Measurements from ENCODE around the gene U2AF1L4.

The U2AF1L4 gene

DNA sequence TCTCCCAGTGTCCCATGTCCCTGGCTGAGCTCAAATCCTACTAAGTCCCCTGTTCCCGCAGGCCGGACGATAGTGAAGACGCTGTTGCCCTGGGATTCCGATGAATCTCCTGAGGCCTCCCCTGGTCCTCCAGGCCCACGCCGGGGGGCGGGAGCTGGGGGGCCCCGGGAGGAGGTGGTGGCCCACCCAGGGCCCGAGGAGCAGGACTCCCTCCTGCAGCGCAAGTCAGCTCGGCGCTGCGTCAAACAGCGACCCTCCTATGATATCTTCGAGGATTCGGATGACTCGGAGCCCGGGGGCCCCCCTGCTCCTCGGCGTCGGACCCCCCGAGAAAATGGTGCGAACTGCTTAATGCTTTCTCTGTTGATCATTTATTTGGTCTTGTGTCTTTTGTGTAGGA, 21.5 kb downstream of the U2AF1L4 start:
- no peak for DNase-seq

DNA sequence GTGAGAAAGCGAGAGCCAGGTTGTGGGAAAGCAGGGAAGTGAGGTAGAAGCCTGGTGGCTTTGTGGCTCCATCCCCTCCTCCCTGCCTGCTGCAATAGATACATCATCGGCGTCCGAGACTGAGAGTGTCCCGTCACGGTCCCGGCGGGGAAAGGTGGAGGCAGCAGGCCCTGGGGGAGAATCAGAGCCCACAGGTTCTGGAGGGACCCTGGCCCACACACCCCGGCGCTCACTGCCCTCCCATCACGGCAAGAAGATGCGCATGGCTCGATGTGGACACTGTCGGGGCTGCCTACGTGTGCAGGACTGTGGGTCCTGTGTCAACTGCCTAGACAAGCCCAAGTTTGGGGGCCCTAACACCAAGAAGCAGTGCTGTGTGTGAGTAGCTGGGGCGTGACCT, 22.3 kb downstream of the U2AF1L4 start:
- no peak for DNase-seq

DNA sequence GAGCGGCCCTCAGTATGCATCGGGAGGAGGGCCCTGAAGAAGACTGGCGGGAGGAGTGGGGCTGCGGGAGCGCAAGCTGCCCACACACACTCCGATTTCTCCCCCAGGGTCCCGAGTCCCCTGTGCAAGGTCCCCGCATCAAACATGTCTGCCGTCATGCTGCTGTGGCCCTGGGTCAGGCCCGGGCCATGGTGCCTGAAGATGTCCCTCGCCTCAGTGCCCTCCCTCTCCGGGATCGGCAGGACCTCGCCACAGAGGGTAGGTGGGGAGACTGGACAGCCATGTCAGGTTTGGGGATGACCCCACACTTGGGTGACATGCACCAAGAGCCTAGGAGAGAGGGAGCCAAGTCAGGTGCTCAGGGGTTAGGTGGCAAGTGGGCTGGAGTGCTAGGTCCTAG, 22.8 kb downstream of the U2AF1L4 start:
- DNase-seq = no peak

DNA sequence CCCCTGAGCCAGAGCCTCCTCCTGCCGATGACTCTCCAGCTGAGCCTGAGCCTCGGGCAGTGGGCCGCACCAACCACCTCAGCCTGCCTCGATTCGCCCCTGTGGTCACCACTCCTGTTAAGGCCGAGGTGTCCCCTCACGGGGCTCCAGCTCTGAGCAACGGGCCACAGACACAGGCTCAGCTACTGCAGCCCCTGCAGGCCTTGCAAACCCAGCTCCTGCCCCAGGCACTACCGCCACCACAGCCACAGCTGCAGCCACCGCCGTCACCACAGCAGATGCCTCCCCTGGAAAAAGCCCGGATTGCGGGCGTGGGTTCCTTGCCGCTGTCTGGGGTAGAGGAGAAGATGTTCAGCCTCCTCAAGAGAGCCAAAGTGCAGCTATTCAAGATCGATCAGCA, 23.8 kb downstream of the U2AF1L4 start:
- DNase-seq = no peak

DNA sequence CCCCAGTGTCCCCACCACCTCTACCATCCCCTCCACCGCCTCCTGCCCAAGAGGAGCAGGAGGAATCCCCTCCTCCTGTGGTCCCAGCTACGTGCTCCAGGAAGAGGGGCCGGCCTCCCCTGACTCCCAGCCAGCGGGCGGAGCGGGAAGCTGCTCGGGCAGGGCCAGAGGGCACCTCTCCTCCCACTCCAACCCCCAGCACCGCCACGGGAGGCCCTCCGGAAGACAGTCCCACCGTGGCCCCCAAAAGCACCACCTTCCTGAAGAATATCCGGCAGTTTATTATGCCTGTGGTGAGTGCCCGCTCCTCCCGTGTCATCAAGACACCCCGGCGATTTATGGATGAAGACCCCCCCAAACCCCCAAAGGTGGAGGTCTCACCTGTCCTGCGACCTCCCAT, 24.6 kb downstream of the U2AF1L4 start:
- DNase-seq = no peak

DNA sequence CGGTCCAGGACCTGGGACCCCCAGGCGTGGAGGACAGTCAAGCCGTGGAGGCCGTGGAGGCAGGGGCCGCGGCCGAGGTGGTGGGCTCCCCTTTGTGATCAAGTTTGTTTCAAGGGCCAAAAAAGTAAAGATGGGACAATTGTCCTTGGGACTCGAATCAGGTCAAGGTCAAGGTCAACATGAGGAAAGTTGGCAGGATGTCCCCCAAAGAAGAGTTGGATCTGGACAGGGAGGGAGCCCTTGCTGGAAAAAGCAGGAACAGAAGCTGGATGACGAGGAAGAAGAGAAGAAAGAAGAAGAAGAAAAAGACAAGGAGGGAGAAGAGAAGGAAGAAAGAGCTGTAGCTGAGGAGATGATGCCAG, 25.1 kb downstream of the U2AF1L4 start:
- no peak for DNase-seq

DNA sequence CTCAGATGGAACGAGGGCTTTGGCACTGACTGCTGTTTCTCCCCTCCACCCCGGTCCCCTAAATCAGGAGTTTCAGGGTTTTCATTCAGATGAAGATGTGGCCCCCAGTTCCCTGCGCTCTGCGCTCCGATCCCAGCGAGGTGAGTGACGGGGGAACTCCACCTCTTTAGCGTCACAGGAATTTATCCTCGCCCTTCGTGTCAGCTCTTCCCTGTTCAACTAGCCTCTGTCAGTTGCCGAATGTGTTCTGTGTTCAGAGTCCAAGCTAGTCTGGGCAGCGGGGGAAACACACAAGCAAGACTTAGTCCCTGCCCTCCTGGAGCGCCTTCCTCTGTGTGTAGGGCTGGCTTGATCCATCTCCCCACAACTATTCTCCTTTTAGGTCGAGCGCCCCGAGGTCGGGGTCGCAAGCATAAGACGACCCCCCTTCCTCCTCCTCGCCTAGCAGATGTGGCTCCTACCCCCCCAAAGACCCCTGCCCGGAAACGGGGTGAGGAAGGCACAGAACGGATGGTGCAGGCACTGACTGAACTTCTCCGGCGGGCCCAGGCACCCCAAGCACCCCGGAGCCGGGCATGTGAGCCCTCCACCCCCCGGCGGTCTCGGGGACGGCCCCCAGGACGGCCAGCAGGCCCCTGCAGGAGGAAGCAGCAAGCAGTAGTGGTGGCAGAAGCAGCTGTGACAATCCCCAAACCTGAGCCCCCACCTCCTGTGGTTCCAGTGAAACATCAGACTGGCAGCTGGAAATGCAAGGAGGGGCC, 25.6 kb downstream of the U2AF1L4 start:
- no peak for DNase-seq

DNA sequence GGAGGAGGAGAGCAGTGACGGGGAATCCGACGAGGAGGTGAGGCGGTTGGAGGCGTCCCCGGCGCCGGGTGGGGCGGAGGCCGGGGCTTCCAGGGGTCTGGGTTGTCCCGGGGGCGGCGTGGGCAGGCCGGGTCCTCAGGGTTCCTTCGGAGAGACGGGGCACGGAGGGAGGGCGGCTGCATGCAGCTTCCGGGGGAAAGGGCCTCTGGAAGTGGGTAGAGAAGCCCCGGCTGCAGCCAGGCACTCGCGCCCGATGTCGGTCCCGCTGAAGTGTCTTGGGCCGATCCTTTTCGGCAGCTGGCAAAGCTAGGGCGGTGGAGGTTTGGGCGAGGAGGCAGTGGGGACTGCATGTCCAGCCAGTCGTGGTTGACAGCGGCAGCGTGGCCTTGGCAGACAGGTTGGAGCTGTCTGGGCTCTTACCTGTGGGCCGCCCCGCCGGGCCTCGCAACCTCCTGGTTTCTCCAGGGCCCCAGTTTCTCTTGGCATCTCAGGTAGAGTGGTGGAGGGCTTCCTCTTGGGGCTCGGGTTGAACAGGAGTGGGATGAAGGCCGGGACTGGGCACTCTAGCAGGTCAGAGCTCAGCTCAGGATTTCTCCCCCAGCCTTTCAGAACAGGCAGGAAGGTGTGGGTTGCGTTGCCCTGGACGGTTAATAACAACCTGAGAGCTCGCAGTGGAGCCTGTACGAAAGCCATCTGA, 26.7 kb downstream of the U2AF1L4 start:
- DNase-seq = peak in 1 of 2 experiments; percentile 9

DNA sequence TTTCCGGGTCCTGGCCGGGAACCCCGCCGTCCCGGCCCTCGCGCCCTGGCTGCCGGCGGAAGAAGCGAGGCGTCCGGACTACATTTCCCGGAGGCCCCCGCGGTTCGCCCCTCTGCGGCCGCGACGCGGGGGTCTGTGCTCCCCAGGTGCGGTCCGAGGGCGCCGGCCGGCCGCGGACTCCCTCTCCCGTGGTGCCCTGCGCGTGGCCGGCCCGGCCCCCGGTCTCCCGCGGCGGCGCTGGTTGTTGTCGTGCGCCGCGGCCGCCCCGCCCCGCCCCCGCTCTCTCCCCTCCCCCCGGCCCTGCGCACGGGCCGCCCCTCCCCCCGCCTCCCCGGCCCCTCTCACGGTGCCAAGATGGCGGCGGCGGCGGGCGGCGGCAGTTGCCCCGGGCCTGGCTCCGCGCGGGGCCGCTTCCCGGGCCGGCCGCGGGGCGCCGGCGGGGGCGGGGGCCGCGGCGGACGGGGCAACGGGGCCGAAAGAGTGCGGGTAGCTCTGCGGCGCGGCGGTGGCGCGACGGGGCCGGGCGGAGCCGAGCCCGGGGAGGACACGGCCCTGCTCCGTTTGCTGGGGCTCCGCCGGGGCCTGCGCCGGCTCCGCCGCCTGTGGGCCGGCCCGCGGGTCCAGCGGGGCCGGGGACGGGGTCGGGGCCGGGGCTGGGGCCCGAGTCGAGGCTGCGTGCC, 27.4 kb downstream of the U2AF1L4 start, which contains the start of gene KMT2B:
Gene KMT2B, plus strand, starts transcription at position 339 of the 680 bp plus-strand sequence. Its CDS starts 16 bp downstream, at position 355.
- no peak for DNase-seq

DNA sequence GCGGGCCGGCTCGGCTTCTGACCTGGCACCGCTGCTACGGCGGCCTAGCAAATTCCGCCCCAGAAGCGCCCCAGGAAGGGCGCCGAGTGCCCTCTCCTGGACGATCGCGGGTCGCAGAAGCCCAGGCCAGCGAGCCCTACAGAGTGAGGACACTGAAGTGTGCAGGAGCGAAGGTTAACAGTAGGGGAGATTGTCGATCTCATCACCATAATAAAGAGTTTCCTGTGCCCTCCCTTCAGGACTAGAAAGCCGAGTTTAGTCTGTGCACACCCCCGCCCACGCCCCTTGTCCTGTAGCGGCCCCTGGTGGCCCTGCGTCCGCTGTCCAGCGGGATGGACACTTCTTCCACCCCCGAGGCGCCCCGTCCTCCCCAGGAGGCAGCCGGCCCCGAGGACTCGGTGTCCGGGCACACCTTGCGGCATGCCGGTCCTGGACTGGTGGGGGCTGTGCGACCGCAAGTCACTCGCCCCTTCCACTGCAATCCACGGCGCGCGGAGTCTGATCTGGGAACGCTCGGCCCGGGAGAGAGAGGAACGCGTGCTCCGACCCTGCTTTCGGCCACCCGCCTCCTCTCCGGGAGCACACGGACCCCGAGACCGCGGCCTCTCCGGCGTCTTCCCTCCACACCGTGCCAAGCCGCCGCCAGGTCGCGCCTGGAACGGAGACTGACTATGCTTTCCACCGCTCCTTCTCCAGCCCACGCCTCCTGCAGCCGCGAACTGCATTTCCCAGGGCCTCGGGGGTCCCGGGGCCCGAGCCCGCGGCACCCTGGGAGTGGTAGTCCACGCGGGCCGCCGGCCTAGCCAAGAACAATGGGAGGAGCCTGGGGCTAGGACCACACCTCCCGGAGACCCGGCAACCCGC, 28.2 kb downstream of the U2AF1L4 start:
- peak; percentile 88 to 92 for DNase-seq

DNA sequence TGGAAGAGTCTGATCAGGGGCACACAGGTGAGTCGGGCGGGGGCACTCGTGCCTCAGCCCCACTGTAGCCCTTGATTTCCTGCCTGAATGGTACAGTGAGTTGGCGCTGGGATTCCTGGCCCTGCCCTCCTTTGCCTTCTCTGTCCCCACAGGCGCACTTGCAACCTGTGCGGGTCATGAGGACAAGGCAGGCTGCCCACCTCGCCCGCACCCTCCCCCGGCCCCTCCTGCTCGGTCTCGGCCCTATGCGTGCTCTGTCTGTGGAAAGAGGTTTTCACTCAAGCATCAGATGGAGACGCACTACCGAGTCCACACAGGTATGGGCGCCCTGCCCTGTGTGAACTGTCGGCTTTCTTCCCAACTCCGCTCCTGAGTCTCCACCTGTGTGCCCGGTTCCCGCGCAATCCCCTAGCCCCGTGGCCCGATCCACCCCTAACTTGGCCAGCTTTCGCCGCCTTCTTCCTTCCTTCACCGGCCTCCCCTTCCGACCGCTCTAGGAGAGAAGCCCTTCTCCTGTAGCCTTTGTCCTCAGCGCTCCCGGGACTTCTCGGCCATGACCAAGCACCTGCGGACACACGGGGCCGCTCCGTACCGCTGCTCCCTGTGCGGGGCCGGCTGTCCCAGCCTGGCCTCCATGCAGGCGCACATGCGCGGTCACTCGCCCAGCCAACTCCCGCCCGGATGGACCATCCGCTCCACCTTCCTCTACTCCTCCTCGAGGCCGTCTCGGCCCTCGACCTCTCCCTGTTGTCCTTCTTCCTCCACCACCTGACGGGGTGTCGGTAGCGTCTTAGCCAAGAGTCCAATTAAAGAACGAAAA, 29.0 kb downstream of the U2AF1L4 start:
- DNase-seq = peak; percentile 43 to 68

DNA sequence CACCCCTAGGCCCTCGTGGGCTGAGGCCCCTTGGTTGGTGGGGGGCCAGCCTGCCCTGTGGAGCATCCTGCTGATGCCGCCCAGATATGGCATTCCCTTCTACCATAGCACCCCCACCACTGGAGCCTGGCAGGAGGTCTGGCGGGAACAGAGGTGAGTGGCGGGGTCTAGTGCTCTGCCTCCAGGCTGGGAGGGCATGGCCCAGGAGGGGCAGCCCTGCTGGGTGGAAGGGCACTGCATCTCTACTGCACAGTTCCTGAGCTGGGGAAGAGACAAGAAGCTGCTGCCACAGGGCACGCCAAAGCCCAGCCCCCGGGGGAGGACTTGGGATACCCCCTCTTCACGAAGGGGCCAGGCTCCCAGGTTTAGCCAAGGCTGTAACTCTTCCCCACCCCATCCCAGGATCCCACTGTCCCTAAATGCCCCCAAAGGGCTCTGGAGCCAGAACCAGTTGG, 29.8 kb downstream of the U2AF1L4 start:
- no peak for DNase-seq

DNA sequence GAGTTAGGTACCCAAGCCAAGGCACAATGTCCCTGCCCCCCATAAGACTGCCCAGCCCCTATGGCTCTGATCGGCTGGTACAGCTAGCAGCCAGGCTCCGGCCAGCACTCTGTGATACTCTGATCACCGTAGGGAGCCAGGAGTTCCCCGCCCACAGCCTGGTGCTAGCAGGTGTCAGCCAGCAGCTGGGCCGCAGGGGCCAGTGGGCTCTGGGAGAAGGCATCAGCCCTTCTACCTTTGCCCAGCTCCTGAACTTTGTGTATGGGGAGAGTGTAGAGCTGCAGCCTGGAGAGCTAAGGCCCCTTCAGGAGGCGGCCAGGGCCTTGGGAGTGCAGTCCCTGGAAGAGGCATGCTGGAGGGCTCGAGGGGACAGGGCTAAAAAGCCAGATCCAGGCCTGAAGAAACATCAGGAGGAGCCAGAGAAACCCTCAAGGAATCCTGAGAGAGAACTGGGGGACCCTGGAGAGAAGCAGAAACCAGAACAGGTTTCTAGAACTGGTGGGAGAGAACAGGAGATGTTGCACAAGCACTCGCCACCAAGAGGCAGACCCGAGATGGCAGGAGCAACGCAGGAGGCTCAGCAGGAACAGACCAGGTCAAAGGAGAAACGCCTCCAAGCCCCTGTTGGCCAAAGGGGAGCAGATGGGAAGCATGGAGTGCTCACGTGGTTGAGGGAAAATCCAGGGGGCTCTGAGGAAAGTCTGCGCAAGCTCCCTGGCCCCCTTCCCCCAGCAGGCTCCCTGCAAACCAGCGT, 30.4 kb downstream of the U2AF1L4 start:
- DNase-seq = no peak

DNA sequence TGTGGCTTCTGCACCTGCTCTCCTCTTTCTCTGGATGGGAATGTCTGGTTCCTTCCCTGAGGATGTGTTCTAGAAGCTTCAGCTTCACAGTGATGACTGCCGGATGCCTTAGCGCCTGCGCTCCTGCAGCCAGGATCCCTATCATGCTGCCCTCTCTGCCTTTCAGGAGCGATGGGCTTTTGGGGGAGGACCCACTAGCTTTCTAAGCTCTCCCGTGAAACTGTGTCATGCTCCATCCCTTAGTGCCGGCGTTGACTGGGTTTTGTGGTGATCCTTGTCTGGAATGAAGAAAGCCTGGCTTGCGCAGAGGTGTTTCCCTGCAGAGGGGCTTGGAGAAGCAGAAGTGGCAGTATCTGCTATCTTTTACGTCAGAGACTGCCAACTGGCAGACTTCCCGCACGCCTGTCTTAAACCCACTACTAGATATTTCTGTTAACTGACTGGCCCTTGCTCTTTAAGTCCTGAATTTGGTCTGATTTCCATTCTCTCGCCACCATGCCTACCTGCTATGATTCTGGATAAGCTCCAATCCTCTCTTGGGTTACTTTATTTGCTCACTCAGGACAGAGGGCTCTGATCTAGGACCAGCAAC, 31.2 kb downstream of the U2AF1L4 start:
- DNase-seq = no peak

DNA sequence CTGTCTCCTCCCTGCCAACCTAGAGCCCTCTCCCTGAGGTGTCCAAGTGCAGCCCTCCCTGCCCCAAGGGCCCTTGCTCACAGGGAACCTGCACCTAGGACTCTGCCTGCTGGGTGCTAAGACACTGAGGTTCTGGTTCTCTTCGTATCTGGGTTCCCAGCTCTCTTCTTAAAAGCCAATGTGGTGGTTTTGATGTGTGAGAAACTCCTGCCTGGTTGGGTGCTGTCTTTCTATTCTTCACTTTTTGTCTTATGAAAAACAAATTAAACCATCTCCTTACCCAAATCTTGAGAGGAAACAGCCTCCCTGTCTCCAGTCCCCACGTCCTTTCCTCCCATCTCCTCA, 31.7 kb downstream of the U2AF1L4 start:
- no peak for DNase-seq

DNA sequence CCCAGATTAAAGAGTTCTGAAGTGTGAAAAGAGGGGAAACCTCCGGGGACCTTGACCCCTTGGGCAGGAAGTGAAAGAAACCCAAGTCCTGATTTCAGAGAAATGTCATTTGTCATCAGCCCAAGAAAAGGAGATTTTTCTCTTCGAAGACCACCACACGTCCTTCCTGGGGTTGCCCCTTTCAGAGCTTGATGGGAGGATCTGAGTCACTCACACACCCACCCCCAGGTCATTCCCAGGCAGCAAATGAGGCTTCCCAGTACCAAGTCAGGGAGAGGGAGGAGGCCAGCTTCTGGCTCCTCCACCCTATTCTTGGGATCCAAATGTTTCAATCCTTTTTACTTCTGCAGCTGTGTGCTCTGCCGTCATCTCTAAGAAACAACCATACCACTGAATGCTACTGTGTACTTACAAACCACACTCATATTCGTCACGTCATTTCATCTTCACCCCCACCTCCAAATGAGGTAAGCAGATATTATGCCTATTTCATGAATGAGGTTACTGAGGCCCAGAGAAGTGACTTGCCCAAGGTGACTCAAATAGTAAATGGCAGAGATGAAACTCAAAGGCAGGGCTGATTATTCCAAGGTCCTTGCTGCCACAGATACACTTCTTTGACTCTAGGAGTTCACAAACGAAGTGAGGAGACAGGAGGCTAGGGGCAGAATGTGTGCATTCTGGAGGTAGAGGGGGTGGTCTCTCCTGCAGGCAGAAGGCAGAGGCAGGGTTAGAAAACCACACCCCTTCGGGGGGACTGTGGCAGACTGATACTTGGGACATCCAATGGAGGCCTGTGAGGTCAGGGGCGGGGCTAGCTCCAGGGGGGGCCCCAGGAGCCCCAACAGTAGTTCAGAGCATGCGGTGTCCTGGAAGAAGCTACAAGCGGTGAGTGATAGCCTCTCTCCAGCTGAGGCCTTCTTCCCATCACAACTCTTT, 32.4 kb downstream of the U2AF1L4 start:
- no peak for DNase-seq

DNA sequence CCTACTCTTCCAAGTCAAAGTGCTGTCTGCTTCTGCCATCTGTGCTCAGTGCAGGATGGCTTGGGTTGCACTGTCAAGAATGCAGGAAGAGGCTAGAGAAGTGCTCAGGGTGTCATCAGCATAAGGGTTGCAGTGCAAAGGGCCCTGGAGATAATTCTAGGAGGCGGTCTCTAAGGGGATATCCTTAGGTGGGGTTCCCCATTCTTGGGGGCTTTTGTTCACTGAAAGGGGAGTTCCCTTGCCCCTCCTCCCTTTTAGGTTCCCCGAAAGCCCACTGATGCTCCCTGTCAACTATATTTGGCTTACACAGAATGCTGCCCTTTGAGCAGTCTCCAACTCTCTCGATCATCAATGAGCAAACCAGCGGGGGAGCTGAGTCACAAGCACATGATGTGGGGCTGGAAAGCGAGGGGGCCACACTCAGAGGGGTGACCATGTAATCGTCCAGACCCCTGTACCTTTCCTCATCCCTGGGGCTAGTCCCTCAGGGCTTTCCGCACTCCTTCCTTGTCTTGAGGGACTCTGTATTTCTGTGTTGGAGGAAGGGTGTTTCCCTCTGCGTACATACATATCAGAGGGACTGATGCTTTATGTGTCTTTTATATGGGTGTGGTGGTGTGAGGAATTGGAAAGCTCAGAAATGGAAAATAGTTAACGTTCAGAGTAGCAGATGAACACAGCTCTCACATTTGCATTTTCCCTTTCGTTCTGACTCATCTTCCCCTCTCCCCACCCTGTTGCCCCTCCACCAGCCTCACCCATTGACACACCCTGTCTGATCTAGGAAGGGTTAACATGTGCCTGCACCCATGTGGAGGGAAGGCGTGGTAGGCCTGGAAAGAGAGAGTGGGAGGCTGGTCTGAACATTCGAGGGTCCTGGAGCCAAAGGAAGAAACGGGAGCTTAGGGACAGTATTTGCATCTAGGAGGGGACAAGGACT, 34.2 kb downstream of the U2AF1L4 start:
- DNase-seq = no peak

DNA sequence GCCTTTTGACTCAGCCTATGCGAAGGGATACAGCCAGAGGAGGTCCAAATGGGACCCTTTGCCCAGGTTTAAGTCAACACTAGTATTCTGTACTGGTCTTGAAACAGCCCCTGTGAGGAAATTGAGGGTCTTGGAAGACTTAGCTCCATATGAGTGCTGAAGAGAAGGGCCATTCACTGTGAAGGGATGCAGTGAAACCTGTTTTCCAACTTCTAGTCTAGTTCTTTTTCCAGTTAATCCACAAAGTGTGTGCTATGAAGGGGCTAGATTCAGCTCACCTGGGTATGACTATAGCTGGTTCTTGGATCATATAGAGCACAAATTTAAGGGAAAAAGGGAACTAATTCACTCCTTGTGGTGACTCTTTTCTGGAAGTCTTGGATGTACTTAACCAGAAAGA, 36.8 kb downstream of the U2AF1L4 start:
- DNase-seq = no peak

DNA sequence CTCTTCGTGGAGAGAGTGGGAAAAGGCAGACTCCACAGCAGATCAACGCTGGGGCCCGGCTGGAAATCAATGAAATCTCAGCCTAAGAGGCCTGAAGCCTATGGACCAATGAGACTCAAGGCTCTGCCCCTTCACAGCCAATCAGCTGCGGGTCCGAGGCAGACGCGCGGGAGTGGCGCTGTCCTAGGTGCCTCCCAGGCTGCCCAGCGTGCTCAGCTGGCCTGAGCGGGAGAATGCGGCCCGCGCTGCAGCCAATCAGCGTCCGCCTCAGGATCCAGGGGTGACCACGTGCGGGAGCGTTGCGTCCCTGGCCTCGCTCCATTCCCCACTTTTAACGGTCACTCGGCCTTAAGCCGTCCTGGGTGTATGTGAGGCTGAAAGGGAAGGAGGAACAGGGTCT, 41.0 kb downstream of the U2AF1L4 start, which contains the start of gene ZBTB32:
Gene ZBTB32, plus strand, starts transcription at position 341 of the 400 bp plus-strand sequence. CDS start 10,069 bp downstream, outside the sequence.
- DNase-seq = no peak

Measured in AML-193 (cell line).